ENCODE results near the gene HIVEP3.

- TF ChIP-seq CTCF (IDR thresholded peaks at IDR 0.05; ENCODE audit: insufficient read depth, low read depth, low read length) (no peak), EZH2 (IDR thresholded peaks at IDR 0.05; ENCODE audit: insufficient read depth, low read length) (no peak)
Measured at GRCh38 chr1:41691424-41691823, 227.3 kb downstream of the HIVEP3 start.

All from astrocyte (in vitro differentiated cells and primary cell).